ENCODE data around the gene RPS26. TPM values are rescaled to one million over a fixed set of nuclear protein-coding genes. Genes with fewer than 3 reads are reported as not detected.
"Not testable (repeated sequence)": the region's sequence is repeated elsewhere in the genome, so short reads cannot be mapped to it uniquely, and the experiment has no call there.

RPS26 gene
- polyA plus RNA-seq, 2 of the 4 experiments (the other 2 are of a cell fraction), result 524 to 779 TPM

GRCh38 chr12:56071648-56072047 is 29.9 kb downstream of the RPS26 start (continued):
- TF ChIP-seq RCOR1 (IDR thresholded peaks at IDR 0.05; ENCODE audit: low read depth, low read length) (no peak), TP53 (CRISPR knock-in tag; IDR thresholded peaks at IDR 0.05) (no peak), BHLHE40 (IDR thresholded peaks at IDR 0.05; ENCODE audit: low read depth, low read length) (no peak)

DNA sequence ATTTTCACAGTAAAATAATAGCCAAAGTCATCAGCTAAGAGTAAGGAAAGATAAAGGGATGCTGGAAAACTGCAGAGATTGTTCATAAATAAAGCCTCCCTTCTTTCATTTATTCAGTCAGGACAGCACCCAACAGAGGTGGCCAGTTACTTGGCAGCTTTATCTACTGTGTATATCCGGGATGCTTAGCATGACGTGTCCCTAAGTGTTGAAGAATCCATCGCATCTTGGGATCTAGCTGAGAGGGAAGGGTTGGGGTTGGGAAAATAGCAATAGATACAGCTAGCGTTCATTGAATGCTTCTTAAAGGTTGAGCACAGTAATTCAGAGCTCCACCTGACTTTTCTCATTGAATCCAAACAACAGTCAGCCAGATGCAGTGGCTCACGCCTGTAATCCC is 32.7 kb downstream of the RPS26 start:
- Histone ChIP-seq H3K4me1 (no peaks in the 10 kb centered on the region), H3K4me3 (no peak overlapping the region), H3K27ac (no peak overlapping the region), H3K9me3 (no peaks in the 10 kb centered on the region), H3K4me2 (no peak overlapping the region)
- ATAC-seq (no peak), FAIRE-seq (no peak), DNase-seq (ENCODE audit: low read depth in 1 of 2, low spot score in 1 of 2) (no peak)
- 86% methylated on average over 5 of the region's 5 CpGs for WGBS (ENCODE audit: missing lambda C conversion rate)
- TF ChIP-seq ESRRA (IDR thresholded peaks at IDR 0.05; ENCODE audit: borderline replicate concordance, low read length) (no peak), JUNB (IDR thresholded peaks at IDR 0.05) (no peak), ZSCAN20 (CRISPR knock-in tag; IDR thresholded peaks at IDR 0.05) (no peak)
- CTCF ChIA-PET, result interaction anchor here (0.8 to 1.5 kb wide), 5 partner anchors 10 to 104 kb away, joined by 3 read pairs; no protein-coding TSS in a partner anchor
- POLR2A ChIA-PET, result no interaction called here

GRCh38 chr12:56077966-56078365 is 36.2 kb downstream of the RPS26 start:
- ChIA-PET POLR2A (interaction anchor here (2.0 to 2.7 kb wide), 2 partner anchors 26 to 40 kb away, joined by 19 to 33 read pairs; partner anchors contain the start of genes PA2G4, RPL41 and ZC3H10), CTCF (interaction anchor here (0.6 to 2.3 kb wide), 10 partner anchors 10 to 426 kb away, joined by 3 to 20 read pairs (median 6); no protein-coding TSS in a partner anchor)
- DNase-seq (ENCODE audit: low read depth in 1 of 2, low spot score in 1 of 2); H3K9me3 ChIP-seq; H3K4me2 ChIP-seq; ATAC-seq; H3K4me3 ChIP-seq; FAIRE-seq; H3K27ac ChIP-seq: not testable (repeated sequence)
- peaks cover 29% of the 10 kb centered on the region for H3K4me1 ChIP-seq
- 93% methylated on average over 9 of the region's 9 CpGs for WGBS (ENCODE audit: missing lambda C conversion rate)

DNA sequence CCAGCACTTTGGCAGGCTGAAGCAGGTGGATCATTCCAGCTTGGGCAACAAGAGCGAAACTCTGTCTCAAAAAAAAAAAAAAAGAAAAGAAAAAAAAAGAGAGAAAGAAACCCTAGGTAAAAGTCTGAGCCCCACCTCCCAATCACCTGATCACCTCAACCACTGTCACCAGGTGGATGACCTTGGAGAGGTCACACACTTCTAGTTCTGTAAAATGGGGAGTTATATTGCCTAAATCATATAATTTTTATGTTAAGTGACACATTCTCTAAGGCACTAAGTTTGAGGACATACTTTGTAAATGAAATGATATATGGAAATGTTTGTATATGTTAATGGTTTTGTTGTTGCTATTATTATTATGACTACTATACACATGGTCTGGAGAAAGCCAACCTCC is 36.7 kb downstream of the RPS26 start:
- CTCF ChIA-PET, result interaction anchor here (0.6 to 2.3 kb wide), 15 partner anchors 11 to 425 kb away, joined by 3 to 20 read pairs (median 8); partner anchors contain the start of genes PA2G4 and ZC3H10
- DNase-seq (ENCODE audit: low read depth in 1 of 2, low spot score in 1 of 2) (no peak), ATAC-seq (no peak), FAIRE-seq (no peak)
- Histone ChIP-seq H3K4me1 (peaks cover 30% of the 10 kb centered on the region), H3K4me3 (no peak overlapping the region; the same call in 2 of the 3 replicates), H3K4me2 (peak overlapping the region; percentile 94), H3K27ac (peak overlapping the region; percentile 87 to 96; a peak in 2 of 6 replicates), H3K9me3 (no peaks in the 10 kb centered on the region)
- 100% methylated on average over 1 of the region's 1 CpG for WGBS (ENCODE audit: missing lambda C conversion rate)
- POLR2A ChIA-PET, result interaction anchor here (1.7 to 2.7 kb wide), 3 partner anchors 26 to 39 kb away, joined by 7 to 33 read pairs (median 19); partner anchors contain the start of genes PA2G4, RPL41 and ZC3H10
- no peak for TF ChIP-seq HOXA7 (CRISPR knock-in tag; IDR thresholded peaks at IDR 0.05)
- TF ChIP-seq ELK1 (IDR thresholded peaks at IDR 0.05; ENCODE audit: low read depth, low read length), result no peak
- TF ChIP-seq, protein P1, sequence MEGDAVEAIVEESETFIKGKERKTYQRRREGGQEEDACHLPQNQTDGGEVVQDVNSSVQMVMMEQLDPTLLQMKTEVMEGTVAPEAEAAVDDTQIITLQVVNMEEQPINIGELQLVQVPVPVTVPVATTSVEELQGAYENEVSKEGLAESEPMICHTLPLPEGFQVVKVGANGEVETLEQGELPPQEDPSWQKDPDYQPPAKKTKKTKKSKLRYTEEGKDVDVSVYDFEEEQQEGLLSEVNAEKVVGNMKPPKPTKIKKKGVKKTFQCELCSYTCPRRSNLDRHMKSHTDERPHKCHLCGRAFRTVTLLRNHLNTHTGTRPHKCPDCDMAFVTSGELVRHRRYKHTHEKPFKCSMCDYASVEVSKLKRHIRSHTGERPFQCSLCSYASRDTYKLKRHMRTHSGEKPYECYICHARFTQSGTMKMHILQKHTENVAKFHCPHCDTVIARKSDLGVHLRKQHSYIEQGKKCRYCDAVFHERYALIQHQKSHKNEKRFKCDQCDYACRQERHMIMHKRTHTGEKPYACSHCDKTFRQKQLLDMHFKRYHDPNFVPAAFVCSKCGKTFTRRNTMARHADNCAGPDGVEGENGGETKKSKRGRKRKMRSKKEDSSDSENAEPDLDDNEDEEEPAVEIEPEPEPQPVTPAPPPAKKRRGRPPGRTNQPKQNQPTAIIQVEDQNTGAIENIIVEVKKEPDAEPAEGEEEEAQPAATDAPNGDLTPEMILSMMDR (IDR thresholded peaks at IDR 0.05), result no peak
- no peak for TF ChIP-seq CEBPB (IDR thresholded peaks at IDR 0.05)
- no peak for TF ChIP-seq FOSL2 (IDR thresholded peaks at IDR 0.05)
- TF ChIP-seq FOSL2 (CRISPR knock-in tag; IDR thresholded peaks at IDR 0.05), result no peak
- no peak for TF ChIP-seq SREBF2 (IDR thresholded peaks at IDR 0.05)
- TF ChIP-seq MAX (IDR thresholded peaks at IDR 0.05), result no peak
- TF ChIP-seq EP300 (IDR thresholded peaks at IDR 0.05), result no peak
- TF ChIP-seq FOXS1 (CRISPR knock-in tag; IDR thresholded peaks at IDR 0.05), result no peak
- TF ChIP-seq JUN (IDR thresholded peaks at IDR 0.05), result no peak
- no peak for TF ChIP-seq NR3C1 (IDR thresholded peaks at IDR 0.05)
- TF ChIP-seq ZSCAN20 (CRISPR knock-in tag; IDR thresholded peaks at IDR 0.05), result no peak
- TF ChIP-seq KDM1A (IDR thresholded peaks at IDR 0.05; ENCODE audit: low read depth), result no peak
- TF ChIP-seq, protein P2, sequence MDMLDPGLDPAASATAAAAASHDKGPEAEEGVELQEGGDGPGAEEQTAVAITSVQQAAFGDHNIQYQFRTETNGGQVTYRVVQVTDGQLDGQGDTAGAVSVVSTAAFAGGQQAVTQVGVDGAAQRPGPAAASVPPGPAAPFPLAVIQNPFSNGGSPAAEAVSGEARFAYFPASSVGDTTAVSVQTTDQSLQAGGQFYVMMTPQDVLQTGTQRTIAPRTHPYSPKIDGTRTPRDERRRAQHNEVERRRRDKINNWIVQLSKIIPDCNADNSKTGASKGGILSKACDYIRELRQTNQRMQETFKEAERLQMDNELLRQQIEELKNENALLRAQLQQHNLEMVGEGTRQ (IDR thresholded peaks at IDR 0.05), result no peak
